Measurements from ENCODE around the gene PNMA3.
"Not testable (repeated sequence)": the region's sequence is repeated elsewhere in the genome, so short reads cannot be mapped to it uniquely, and the experiment has no call there.

PNMA3 gene

DNA sequence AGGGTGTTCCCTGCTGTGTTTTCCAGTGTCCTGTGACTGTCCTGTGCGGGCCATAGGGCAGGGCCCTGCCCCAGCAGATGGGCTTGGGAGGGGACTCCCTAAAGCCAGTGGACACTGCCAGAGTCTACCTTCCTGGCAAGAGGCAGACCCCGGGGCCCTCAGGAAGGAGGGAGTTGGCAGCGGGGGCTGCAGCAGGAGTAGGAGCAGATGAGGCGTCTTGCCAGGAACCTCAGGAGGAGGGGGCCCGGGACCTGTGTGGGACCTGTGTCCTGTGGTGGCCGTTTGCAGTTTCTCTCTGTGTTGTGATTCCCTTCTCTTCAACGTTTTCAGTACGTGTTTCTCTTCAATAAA, 3.8 kb downstream of the PNMA3 start:
- DNase-seq = no peak
- Mint-ChIP-seq H3K9me3 (no peaks in the 10 kb centered on the region), H3K36me3 (ENCODE audit: insufficient read depth) (peaks cover 3% of the 10 kb centered on the region), H3K27ac (no peak overlapping the region), H3K27me3 (peaks cover 0 to 6% of the 10 kb centered on the region in 2 donors), H3K4me1 (ENCODE audit: low read depth in 2 of 2) (no peaks in the 10 kb centered on the region), H3K4me3 (no peak overlapping the region)
- no peak for ATAC-seq (replicated peaks)

DNA sequence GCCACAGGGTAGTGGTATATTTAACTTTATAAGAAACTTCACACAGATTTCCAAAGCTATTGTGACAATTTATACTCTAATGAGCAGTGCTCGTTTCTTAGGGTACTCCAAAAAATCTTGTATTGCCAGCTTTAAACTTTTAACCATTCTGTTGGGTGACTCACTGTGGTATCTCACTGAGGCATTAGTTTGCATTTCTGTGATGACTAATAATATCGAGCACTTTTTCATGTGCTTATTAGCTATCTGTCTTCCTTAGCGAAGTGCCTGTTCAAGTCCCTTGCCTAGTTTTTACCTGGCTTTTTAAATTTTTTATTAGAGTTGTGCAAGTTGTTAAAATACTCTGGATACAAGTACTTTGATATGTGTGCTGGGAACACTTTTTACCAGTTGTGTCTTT, 5.5 kb downstream of the PNMA3 start:
- ATAC-seq (replicated peaks) (no peak), DNase-seq (no peak)
- H3K27ac Mint-ChIP-seq = no peak overlapping the region
- H3K9me3 Mint-ChIP-seq = no peaks in the 10 kb centered on the region
- no peaks in the 10 kb centered on the region for H3K4me1 Mint-ChIP-seq (ENCODE audit: low read depth in 2 of 2)
- H3K36me3 Mint-ChIP-seq (ENCODE audit: insufficient read depth) = no peaks in the 10 kb centered on the region
- H3K4me3 Mint-ChIP-seq = no peak overlapping the region
- peaks cover 0 to 6% of the 10 kb centered on the region in 2 donors for H3K27me3 Mint-ChIP-seq

DNA sequence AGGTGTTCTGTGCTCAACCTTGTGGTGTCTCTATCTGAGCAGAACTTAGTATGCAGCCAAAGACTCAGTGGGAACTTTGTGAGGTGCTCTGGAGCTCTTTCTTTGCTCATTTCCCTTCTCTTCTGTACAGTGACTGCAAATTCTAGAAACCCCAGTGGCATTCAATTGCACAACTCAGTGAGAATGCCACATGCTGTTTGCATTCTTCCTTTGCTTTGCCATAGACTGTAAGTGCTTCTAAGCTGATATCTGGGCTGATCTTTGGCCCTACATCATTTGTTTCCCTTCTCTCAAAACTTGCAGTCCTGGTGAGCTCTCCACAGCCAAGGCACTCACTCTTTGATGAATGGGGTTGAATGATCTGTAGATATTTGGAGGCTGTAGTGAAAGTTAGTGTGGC, 7.0 kb downstream of the PNMA3 start:
- DNase-seq (no peak), ATAC-seq (replicated peaks) (no peak)
- Mint-ChIP-seq H3K4me1 (ENCODE audit: low read depth in 2 of 2) (no peaks in the 10 kb centered on the region), H3K27me3 (no peaks in the 10 kb centered on the region), H3K9me3 (no peaks in the 10 kb centered on the region), H3K4me3 (no peak overlapping the region), H3K36me3 (ENCODE audit: insufficient read depth) (no peaks in the 10 kb centered on the region), H3K27ac (no peak overlapping the region)

DNA sequence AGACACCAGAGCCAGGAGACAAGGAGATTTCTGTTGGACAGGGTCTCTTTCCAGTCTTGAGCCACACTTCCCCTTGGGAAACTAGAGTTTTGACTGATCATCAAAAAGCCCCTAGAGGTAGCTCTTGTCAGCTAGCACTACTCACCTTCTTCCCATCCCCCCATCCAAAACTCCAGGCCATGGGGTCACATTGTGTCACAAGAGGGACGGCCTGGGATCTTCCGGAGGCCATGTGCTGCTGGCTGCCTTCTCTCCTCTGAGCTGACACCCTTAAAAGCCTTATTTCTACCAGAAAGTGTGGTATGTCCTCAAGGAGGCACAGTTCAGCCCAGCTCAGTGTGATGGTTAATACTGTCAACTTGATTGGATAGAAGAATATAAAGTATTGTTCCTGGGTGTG, 7.8 kb downstream of the PNMA3 start:
- ATAC-seq (replicated peaks) (no peak), DNase-seq (no peak)
- Mint-ChIP-seq H3K27me3 (no peaks in the 10 kb centered on the region), H3K36me3 (ENCODE audit: insufficient read depth) (no peaks in the 10 kb centered on the region), H3K4me3 (no peak overlapping the region), H3K9me3 (no peaks in the 10 kb centered on the region), H3K4me1 (ENCODE audit: low read depth in 2 of 2) (no peaks in the 10 kb centered on the region), H3K27ac (no peak overlapping the region)

DNA sequence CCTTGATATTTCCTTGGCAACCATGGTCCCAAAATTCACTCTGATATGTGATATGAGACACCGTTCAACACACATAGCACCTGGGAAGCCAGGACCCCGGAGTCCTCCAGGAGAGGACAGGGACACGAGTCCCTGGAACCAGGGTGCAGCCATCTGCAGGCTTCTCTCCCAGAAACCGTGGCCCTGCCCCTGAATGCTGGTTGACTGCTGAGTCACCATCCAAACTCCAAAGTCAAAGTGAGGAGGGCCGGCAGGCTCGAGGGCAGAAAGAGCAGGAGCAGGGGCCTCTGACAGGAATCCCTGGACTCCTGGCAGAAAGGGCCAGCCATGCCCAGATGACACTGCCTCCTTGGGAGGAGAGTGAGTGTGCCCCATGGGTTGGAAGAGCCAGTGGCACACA, 9.1 kb downstream of the PNMA3 start:
- Mint-ChIP-seq H3K9me3 (no peaks in the 10 kb centered on the region), H3K27me3 (no peaks in the 10 kb centered on the region), H3K4me1 (ENCODE audit: low read depth in 2 of 2) (no peaks in the 10 kb centered on the region), H3K27ac (no peak overlapping the region), H3K36me3 (ENCODE audit: insufficient read depth) (no peaks in the 10 kb centered on the region), H3K4me3 (no peak overlapping the region)
- DNase-seq (no peak), ATAC-seq (replicated peaks) (no peak)

DNA sequence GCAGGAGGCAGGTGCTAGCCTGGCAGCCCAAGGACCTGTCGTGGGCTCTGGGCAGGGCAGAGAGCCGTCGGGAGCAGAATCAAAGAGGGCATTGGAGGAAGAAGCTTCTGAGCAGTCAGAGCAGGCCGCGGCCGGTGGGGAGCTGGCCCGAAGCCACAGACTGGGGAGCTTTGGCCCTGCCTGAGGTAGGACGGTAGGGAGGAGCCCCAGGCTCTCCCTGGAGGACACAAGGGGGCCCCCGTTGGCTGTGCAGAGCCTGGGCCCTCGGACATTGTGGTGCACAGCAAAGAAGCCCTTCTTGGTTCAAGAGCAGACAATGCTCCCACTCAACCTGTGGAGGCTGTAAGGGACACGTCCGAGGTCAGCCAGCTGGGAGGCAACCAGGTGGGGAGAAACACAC, 10.1 kb downstream of the PNMA3 start:
- not testable (repeated sequence) for H3K9me3 Mint-ChIP-seq; H3K36me3 Mint-ChIP-seq (ENCODE audit: insufficient read depth); DNase-seq; H3K4me1 Mint-ChIP-seq (ENCODE audit: low read depth in 2 of 2); H3K4me3 Mint-ChIP-seq; ATAC-seq (replicated peaks); H3K27ac Mint-ChIP-seq; H3K27me3 Mint-ChIP-seq

DNA sequence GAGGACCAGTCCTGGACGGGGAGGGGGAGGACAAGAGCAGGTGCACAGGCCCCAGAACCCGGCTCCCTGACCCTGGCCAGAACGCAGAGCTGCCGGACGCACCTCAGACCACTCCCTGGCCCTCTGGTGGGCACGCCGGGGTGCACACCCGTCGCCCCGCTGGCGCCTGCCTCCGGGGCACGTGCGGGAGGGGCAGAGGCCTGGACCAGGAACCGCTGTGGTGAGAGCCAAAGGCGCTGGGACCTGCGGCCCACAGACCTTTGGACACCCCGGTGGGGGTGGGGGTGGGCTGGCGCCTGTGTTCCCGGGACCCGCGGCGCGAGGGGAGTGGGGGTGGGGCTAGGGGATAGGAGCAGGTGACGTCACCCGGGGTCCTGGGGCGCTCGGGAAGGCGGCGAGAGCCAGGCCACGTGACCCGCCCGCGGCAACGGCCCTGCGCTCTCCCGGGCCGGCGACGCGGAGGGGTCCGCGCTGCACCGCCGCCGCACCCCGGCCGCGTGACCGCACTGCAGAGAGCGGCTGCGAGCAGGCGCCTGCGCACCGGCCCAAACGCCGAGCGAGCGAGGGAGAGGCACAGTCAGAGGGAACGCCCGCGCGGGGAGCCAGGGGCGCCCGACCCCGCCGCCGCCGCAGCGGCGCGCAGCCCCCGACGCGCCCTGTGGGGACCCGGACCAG, 15.8 kb downstream of the PNMA3 start, which contains the start of gene PNMA6A:
TSS of gene PNMA6A (plus strand) at position 546 of the 675 bp plus-strand sequence. CDS start 609 bp downstream, outside the sequence.
- not testable (repeated sequence) for H3K27ac Mint-ChIP-seq; H3K27me3 Mint-ChIP-seq; H3K36me3 Mint-ChIP-seq (ENCODE audit: insufficient read depth); DNase-seq; H3K4me1 Mint-ChIP-seq (ENCODE audit: low read depth in 2 of 2); H3K9me3 Mint-ChIP-seq; H3K4me3 Mint-ChIP-seq
- ATAC-seq (replicated peaks) = peak; percentile 62

DNA sequence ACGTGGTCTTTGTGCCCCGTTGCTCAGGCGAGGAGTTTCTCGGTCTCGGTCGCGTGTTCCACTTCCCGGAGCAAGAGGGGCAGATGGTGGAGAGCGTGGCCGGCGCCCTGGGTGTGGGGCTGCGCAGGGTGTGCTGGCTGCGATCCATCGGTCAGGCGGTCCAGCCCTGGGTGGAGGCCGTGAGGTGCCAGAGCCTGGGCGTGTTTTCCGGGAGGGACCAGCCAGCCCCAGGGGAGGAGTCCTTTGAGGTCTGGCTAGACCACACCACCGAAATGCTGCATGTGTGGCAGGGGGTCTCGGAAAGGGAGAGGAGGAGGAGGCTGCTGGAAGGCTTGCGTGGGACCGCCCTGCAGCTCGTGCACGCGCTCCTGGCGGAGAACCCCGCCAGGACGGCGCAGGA, 17.1 kb downstream of the PNMA3 start:
- not testable (repeated sequence) for ATAC-seq (replicated peaks); H3K27me3 Mint-ChIP-seq; H3K4me1 Mint-ChIP-seq (ENCODE audit: low read depth in 2 of 2); H3K27ac Mint-ChIP-seq; H3K9me3 Mint-ChIP-seq; DNase-seq; H3K4me3 Mint-ChIP-seq; H3K36me3 Mint-ChIP-seq (ENCODE audit: insufficient read depth)

DNA sequence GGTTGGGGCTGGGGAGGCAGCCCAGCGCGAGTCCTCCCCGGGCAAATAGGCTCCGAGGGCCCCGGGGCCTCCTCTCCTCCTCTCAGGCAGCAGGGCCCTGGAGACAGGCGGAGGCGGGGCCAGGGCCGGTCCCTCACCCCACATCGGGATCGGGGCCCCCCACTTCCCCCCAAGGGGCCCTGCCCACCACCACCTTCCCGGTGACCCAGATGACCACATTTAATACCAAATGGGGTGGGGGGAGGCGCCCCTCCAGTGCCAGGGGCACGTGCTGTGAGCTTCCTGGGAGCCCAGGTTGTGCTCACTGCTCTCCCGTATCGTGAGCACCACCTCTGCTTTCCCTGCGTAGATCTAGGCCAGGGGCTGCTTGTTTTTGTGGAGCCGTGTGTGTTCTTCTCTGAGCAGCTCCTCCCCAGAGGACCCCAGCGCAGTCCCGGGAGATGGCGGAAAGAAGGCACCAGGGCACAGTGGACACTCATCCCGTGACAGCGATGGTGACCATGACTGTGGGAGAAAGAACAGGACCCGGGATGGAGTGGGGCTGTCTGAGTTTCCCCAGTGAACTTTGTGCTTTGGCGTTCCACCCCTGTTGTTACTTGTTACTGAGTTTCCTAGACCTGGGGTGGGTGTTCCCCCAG, 18.1 kb downstream of the PNMA3 start:
- no peaks in the 10 kb centered on the region for H3K9me3 Mint-ChIP-seq
- no peaks in the 10 kb centered on the region for H3K4me1 Mint-ChIP-seq (ENCODE audit: low read depth in 2 of 2)
- peaks cover 0 to 9% of the 10 kb centered on the region in 2 donors for H3K27me3 Mint-ChIP-seq
- H3K4me3 Mint-ChIP-seq = no peak overlapping the region
- peak overlapping the region in 1 of 2 donors; percentile 58 for H3K27ac Mint-ChIP-seq
- no peaks in the 10 kb centered on the region for H3K36me3 Mint-ChIP-seq (ENCODE audit: insufficient read depth)
- no peak for DNase-seq
- no peak for ATAC-seq (replicated peaks)

DNA sequence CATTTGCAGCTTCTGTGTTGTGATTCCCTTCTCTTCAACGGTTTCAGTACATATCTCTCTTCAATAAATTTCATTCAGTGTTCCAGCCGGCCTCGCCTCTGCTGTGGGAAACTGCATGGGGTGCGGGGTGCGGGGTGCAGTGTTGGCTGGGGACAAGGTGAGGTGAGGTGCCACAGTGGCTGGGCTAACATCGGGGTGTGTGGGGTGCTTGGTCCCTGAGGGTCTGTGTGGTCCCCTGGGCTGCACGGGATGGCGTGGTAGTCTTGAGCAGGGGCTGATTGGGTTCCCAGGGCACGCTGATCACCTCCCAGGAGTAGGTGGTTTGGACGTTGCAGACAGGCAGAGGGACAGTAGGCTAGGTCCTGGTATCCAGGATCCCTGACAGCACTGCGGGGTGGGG, 18.7 kb downstream of the PNMA3 start:
- Mint-ChIP-seq H3K27me3 (peaks cover 0 to 9% of the 10 kb centered on the region in 2 donors), H3K9me3 (no peaks in the 10 kb centered on the region), H3K4me1 (ENCODE audit: low read depth in 2 of 2) (no peaks in the 10 kb centered on the region), H3K27ac (peak overlapping the region in 1 of 2 donors; percentile 58), H3K36me3 (ENCODE audit: insufficient read depth) (no peaks in the 10 kb centered on the region), H3K4me3 (peak overlapping the region in 1 of 2 donors; percentile 15)
- ATAC-seq (replicated peaks) (no peak), DNase-seq (no peak)

DNA sequence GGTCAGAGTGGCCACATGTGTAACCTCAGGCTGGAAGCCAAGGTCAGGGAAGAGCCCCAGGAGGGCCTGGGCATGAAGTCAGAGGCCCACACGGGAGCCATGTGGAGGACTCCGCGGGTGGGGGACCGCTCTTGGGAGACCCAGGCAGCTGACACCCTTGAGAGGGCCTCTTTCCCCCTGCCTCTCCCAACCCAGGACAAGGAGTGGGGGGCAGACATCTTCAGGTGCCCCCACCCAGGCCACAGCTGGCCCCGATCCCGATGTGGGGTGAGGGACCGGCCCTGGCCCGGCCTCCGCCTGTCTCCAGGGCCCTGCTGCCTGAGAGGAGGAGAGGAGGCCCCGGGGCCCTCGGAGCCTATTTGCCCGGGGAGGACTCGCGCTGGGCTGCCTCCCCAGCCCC, 19.1 kb downstream of the PNMA3 start:
- no peaks in the 10 kb centered on the region for H3K9me3 Mint-ChIP-seq
- no peak overlapping the region for H3K27ac Mint-ChIP-seq
- no peak overlapping the region for H3K4me3 Mint-ChIP-seq
- H3K36me3 Mint-ChIP-seq (ENCODE audit: insufficient read depth) = no peaks in the 10 kb centered on the region
- DNase-seq (no peak), ATAC-seq (replicated peaks) (no peak)
- no peaks in the 10 kb centered on the region for H3K4me1 Mint-ChIP-seq (ENCODE audit: low read depth in 2 of 2)
- peaks cover 0 to 9% of the 10 kb centered on the region in 2 donors for H3K27me3 Mint-ChIP-seq

DNA sequence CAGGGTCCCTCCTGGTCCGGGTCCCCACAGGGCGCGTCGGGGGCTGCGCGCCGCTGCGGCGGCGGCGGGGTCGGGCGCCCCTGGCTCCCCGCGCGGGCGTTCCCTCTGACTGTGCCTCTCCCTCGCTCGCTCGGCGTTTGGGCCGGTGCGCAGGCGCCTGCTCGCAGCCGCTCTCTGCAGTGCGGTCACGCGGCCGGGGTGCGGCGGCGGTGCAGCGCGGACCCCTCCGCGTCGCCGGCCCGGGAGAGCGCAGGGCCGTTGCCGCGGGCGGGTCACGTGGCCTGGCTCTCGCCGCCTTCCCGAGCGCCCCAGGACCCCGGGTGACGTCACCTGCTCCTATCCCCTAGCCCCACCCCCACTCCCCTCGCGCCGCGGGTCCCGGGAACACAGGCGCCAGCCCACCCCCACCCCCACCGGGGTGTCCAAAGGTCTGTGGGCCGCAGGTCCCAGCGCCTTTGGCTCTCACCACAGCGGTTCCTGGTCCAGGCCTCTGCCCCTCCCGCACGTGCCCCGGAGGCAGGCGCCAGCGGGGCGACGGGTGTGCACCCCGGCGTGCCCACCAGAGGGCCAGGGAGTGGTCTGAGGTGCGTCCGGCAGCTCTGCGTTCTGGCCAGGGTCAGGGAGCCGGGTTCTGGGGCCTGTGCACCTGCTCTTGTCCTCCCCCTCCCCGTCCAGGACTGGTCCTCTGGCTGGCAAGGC, 21.3 kb downstream of the PNMA3 start:
- H3K4me1 Mint-ChIP-seq (ENCODE audit: low read depth in 2 of 2) = not testable (repeated sequence)
- ATAC-seq (replicated peaks) = peak; percentile 51

DNA sequence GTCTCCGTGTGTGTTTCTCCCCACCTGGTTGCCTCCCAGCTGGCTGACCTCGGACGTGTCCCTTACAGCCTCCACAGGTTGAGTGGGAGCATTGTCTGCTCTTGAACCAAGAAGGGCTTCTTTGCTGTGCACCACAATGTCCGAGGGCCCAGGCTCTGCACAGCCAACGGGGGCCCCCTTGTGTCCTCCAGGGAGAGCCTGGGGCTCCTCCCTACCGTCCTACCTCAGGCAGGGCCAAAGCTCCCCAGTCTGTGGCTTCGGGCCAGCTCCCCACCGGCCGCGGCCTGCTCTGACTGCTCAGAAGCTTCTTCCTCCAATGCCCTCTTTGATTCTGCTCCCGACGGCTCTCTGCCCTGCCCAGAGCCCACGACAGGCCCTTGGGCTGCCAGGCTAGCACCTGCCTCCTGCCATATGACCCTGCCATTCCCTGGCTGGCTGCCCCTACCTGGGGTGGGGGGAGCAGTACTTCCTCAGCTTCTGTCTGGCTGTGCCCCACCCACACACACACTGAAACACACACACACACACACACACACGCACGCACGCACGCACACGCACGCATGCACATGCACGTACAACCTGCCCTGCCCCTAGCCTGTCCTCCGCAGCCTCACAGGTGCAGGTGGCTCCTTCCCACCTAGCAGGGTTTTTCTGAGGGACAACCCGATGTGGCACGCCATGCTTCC, 27.1 kb downstream of the PNMA3 start:
- not testable (repeated sequence) for H3K4me3 Mint-ChIP-seq; H3K9me3 Mint-ChIP-seq; H3K27ac Mint-ChIP-seq; H3K4me1 Mint-ChIP-seq (ENCODE audit: low read depth in 2 of 2); DNase-seq; H3K36me3 Mint-ChIP-seq (ENCODE audit: insufficient read depth); H3K27me3 Mint-ChIP-seq; ATAC-seq (replicated peaks)

More for the DNA sequence above, 21.3 kb downstream of the PNMA3 start:
- not testable (repeated sequence) for H3K27ac Mint-ChIP-seq; H3K27me3 Mint-ChIP-seq; DNase-seq; H3K4me3 Mint-ChIP-seq; H3K36me3 Mint-ChIP-seq (ENCODE audit: insufficient read depth); H3K9me3 Mint-ChIP-seq
